GM19023 (cell line): ENCODE measurements around the gene PIEZO2.

Experiments used
- ATAC-seq: cut with Tn5 transposase; IDR thresholded peaks from one replicate; pipeline ENCODE4 v1.9.1; 2021; ENCODE audit warnings: mild to moderate bottlenecking, moderate library complexity; ENCODE audit not compliant: unreplicated experiment

The PIEZO2 gene

DNA sequence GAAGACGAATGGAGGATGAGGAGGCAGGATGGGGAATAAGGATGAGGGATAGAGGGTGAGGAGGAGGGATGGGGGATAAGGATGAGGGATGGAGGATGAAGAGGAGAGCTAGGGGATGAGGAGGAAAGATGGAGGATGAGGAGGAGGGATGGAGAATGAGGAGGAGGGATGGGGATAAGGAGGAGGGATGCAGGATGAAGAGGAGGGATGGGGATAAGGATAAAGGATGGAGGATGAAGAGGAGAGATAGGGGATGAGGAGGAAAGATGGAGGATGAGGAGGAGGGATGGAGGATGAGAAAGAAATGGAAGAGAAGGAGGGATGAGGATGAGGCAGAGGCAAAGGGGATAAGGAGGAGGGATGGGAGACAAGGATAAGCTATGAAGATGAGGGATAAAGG, 393.5 kb downstream of the PIEZO2 start:
- no peak for ATAC-seq

DNA sequence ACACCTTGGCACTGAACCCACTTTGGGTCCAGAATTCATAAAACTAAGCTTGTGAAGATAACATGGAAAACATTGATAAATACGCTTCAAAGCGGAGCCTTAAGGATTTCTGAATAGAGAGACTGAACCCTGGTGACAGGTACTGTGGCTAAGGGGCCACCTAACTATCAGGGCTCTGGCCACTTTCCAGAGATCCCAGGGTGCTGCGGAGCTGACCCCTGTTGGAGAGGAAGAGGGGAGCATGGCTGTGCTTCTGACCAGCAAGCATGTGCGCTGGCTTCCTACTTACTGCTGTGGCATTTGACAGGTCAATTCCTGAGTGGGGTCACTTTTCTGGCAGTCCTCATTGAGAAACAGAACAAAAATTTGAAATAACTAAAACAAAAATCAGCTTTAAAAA, 395.2 kb downstream of the PIEZO2 start:
- ATAC-seq: no peak

DNA sequence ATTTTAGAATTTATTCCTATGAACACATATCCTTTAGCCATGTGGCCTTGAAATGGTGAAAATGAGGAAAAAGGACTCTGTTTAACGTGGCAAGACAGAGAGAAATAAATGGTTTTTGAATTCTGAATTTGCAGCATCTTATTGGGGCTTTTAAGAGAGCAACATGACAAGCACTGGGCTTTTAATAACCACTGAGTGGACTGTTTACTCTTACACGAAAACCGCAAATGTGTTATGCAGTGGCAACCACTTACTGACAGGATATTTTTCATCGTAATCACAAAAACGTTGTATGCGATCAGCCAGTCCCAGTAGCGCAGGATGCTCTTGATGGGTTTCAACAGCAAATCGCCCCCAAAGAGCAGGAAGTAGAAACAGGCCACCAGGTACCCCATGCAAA, 397.0 kb downstream of the PIEZO2 start:
- ATAC-seq: no peak

DNA sequence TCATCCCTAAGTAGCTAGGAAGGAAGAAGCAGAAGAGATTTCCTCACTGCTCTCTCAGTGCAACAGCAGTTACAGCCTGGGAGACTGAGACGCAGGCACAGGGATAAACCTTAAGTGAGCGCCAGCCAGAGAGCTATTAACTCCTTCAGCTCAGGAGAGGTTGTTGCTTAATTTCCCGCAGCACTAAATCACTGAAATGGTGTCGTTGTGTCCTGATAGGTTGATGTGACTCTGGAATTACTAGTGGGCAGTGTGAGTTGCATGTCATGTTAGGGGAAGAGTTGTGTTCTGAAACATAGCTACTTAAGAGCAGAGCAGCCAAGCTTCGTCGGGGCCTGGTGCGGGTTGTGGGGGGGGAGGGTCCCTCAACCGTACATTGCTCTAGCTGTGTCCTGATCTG, 397.7 kb downstream of the PIEZO2 start:
- no peak for ATAC-seq

DNA sequence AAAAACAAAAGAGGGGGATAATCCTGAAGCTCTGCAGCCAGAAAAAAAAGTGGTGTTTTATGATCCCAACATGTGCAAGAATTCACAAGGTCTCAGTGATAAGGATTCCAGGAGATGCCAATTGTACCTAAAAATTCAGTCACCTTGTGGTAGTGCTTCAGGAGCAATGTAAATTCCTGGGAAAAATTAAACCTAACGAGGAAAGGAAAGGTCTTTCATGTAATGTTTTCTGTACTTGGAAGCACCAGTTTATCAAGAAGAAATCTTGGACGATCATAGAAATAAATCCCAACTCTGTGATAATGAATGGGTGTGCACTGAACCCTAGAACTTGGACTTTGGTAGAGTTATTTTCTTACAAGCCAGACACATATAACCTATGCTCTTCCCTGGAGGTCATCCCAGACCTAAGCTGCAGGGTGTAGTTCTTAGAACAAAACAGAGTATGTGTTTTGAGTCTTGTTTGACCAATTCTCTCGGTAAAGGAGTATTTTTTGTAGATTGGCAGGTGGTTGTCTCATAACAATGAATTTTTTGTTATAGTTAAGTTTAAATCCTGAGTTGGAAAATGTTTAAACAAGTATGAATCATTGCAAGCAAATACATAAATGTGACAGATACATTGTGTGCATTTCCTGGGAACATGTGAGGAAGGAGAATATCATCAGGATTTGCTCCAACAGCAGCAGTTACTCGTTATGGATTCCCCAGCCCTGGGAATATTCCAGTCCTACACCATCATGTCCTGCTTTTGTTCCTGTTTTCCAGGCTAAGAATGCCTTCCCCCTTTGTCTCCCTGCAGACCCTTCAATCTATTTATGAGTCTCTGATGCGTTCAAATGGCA, 399.0 kb downstream of the PIEZO2 start:
- no peak for ATAC-seq

GRCh38 chr18:10748641-10749040, 400.7 kb downstream of the PIEZO2 start:
- ATAC-seq: no peak

DNA sequence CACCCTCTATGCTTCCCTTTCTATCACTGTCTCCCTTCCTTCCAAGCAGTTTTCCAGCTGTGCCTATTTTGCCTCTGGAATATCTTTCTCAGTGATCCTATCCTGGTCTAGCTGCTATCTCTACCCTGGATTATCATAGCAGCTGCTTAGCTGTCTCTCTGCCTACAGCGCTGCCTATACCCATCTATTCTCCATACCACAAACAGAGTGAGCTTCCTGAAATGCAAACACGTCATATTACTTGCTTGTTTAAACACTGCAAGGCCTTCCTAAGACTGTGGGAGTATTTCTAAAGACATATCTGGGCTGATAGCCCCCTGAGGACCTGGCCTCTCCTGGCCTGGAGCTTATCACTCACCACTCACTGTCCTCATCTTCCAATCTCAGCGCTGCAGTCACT, 403.4 kb downstream of the PIEZO2 start:
- no peak for ATAC-seq

GRCh38 chr18:10745219-10745618, 404.1 kb downstream of the PIEZO2 start:
- no peak for ATAC-seq

DNA sequence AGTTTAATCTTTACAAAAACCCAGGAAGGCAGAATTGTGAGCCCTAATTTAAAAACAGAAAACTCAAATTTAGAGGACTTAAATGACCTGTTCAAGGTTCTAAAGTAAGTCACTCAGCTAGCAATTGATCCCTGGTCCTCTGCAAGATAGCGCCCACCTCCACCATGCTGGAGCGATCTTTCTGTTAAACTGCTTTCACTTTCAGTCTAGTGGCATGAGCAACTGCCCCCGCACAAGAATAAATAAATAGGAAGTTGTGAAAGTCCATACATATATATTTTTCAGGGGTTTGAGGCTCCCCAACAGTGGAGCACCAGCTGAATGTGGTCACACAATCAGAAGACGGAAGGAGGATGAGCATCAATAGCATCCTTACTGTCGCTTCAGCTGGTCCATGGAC, 405.6 kb downstream of the PIEZO2 start:
- no peak for ATAC-seq

DNA sequence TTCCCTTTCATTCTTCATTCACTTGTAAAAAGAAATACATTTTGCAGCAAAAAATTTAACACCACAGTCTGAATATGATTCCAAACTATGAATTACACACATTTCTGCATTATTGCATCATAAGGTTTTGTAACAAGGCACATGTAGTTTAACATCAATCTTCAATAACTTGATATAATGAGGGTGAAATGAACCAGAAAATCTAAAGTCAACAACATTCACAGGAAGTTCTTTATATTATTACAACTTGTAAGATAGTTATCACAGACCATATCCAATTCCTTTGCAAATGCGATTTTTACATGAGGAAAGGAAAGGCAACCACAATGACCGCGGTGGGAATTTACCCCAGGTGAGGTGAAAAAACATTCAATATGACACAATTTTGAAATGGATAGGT, 410.2 kb downstream of the PIEZO2 start:
- ATAC-seq: no peak

GRCh38 chr18:10736984-10737383, 412.4 kb downstream of the PIEZO2 start:
- ATAC-seq: no peak

DNA sequence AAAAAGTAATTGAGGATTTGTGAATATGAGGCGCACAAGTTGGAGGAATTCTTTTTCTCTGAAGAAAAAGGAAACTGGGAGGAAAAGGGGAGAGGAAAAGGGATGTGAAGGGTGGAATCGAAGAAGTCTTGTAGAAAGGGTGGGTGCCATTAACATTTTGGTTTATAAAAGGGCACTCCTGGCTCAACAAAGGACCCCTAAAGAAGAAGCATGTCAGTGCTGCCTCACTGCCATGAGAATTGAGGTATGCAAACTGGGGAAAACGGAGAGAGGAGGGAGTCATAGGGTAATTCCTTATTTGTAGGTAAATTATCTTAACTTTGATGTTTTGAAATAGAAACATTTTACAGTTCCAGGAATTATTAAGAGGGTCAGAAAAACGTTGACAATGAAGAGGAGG, 416.4 kb downstream of the PIEZO2 start:
- ATAC-seq: no peak

DNA sequence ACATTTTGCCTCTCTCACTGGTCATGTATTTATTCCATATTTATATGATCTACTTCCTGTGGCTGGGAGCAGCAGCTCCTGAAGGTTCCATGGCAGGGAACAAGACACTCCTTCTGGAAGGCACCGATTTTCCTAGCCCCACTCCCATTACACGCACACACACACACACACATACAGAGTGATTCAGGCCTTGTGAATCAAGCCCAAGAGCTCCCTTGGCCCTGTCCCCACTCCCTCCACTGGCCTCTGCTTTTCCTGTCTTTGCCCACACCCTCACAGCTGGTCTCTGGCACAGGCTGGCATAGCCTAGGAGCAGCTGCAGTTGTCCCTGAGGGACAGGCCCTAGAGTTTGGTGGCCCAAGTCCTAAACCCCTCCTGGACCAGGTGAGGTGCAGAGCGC, 421.9 kb downstream of the PIEZO2 start:
- no peak for ATAC-seq

- ATAC-seq: no peak
These were observed 422.9 kb downstream of the PIEZO2 start for GRCh38 chr18:10726198-10727068.

GRCh38 chr18:10724666-10725065, 424.7 kb downstream of the PIEZO2 start:
- ATAC-seq: no peak

DNA sequence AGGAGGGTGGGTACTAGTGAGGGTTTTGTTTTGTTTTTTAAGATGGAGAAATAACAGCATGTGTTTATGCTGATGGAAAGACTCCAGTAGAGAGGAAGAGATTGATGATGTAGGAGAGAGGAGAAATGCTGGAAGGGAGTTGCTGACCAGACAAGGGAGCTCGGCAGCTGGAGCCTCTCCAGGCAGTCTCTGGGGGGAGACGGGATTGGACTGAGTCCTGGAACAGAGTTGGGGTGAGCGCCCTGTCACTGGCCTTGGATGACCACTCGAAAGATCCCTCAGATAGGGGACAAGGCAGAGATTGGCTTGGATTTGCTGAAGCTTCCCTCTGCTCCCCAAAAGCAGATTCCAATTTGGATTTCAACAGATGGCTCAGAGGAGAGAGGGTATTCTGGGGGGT, 425.9 kb downstream of the PIEZO2 start:
- no peak for ATAC-seq

DNA sequence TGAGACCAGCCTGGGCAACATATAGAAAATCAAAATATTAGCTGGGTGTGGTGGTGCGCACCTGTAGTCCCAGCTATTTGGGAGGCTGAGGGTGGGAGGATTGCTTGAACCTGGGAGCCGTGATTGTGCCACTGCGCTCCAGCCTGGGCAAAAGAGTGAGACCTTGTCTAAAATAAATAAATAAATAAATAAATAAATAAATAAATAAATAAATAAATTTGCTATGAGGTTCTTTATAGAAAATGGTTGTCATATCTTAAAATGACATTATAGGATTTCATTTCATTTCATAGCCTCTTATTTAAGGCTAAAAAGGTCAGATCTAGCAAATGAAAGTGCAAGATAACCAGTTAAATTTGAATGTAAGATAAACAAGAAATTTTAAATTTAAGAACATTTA, 430.6 kb downstream of the PIEZO2 start:
- no peak for ATAC-seq

DNA sequence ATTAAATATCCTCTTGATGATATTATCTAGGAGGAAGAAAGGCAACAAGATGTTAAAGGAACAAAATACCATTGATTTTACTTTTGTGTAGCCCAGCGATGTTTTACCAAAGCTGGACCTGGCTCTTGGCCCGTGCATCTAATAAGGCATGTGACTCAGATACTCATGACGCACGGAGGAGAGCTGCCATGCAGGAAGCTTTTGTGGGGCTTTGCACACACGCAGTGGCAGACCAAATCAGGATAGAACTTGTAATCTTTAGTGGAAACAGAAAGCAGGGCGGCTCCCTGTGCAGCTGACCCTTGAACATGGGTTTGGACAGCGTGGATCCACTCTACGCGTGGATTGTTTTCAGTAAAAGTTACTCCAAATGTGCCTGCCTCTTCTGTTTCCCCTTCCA, 433.6 kb downstream of the PIEZO2 start:
- ATAC-seq: no peak

- no peak for ATAC-seq
These were observed 436.0 kb downstream of the PIEZO2 start for GRCh38 chr18:10713409-10713808.

DNA sequence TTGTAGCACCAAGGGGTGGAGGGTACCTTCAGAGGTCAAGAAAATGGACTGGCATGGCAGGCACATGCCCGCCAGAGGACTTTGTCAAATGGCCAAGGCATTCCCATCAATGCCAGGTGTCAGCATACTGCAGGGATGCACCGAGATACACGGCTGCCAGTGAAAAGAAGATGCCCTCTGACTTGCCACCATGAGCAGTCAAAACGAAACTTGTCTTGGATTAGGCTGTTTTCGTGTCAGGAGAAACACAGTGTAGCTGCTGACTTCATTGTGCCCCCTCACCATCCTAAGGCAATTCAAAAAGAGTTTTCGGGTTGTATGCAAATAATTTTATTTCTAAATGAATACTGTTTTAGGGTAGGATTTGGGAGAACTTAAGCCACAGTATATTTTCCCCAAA, 442.1 kb downstream of the PIEZO2 start:
- ATAC-seq: no peak

GRCh38 chr18:10705786-10706185, 443.6 kb downstream of the PIEZO2 start:
- no peak for ATAC-seq

GRCh38 chr18:10705291-10705690, 444.1 kb downstream of the PIEZO2 start:
- ATAC-seq: no peak
